Measurements from ENCODE around the gene GLI2.

GRCh38 chr2:120780402-120780801, 44.7 kb downstream of the GLI2 start:
- TF ChIP-seq CTCF (IDR thresholded peaks at IDR 0.05; ENCODE audit: insufficient read depth, low read depth, low read length) = no peak
- no peak for TF ChIP-seq EZH2 (IDR thresholded peaks at IDR 0.05; ENCODE audit: insufficient read depth, low read length)

Measured in astrocyte (in vitro differentiated cells and primary cell).